ENCODE data around the gene MINDY1.
A peak's percentile ranks its signal among the peaks of the same experiment; 100 is the strongest.

The MINDY1 gene

GRCh38 chr1:151011154-151011850 is 4.6 kb upstream of the MINDY1 start:
- peak; percentile 36 to 43 for DNase-seq

- no peak for DNase-seq
Measured at GRCh38 chr1:151010346-151010726, 3.6 kb upstream of the MINDY1 start.

- DNase-seq = no peak
Measured at GRCh38 chr1:151009674-151010345, 3.1 kb upstream of the MINDY1 start.

GRCh38 chr1:151009206-151009587 is 2.5 kb upstream of the MINDY1 start:
- DNase-seq = no peak

GRCh38 chr1:151008244-151009205 is 1.8 kb upstream of the MINDY1 start, which contains the start of gene PRUNE1:
Gene PRUNE1, plus strand, starts transcription at chr1:151008449. Its CDS starts 184 bp downstream, at chr1:151008633.
- DNase-seq = peak; percentile 90 to 94

DNA sequence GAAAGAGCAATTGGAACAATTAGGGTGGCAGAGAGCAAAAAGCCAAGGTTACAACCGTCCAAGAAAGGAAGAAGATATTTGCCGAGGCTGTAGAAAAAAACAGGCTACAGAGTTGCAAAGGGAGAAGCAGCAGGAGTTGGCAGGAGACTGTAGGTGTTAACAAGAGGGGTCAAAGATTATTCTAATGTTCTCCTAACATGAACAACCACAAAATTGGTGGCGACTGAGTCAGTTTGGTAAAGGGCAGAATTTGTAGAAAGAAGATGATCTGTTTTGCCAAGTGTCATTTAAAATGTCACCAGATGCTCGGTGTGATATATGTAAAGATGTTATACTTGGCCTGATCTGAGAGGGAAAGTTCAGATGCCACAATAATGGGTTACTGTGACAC is 1.1 kb upstream of the MINDY1 start:
- no peak for DNase-seq

DNA sequence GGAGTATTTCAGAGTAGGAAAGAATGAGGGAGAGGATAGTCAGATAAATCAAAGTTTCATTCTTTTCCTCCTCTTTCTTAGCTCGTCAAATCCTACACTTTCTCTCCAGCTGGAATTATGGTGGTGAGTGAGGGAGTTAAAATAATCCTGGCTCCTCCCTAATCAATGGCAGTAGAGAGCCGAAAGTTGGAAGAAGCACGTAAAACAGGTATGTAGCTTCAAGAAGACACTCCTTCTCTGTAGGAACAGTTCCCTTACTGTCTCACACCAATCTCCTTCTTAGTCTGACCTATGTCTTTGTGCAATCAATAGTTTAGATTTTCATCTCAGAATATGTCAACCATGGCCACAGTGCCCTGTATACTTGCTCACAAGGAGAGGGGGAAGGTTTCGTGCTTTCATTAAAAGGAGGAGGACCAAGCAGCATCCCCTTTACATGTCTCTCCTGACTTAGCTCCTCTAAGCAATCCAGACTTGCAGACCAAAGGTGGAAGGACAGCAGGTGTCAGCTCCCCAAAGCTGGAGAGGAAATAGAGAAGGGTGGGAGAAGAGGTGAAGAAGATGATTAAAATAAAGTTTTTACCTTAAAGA is 878 bp downstream of the MINDY1 start:
- DNase-seq = no peak

DNA sequence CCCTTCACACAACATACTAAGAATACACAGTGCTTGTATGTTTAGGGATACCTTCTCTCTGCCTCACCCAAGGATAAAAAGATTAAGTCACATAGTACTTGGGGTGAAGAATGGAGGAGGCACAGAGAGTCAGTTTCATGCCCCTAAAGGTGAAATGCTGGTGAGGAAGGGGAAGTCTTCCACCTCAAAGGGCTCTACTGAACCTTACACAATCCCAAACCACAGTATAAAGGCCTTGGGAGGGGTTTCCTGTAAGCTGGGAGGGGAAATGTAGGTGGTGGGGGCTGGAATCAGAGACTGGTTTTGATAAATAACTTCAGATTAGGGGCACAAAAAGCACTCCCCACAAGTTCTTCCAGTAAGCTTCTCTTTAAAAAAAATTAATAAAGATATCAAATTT is 3.5 kb downstream of the MINDY1 start:
- DNase-seq = peak; percentile 41 to 48

GRCh38 chr1:151002611-151003010 is 4.1 kb downstream of the MINDY1 start:
- no peak for DNase-seq

DNA sequence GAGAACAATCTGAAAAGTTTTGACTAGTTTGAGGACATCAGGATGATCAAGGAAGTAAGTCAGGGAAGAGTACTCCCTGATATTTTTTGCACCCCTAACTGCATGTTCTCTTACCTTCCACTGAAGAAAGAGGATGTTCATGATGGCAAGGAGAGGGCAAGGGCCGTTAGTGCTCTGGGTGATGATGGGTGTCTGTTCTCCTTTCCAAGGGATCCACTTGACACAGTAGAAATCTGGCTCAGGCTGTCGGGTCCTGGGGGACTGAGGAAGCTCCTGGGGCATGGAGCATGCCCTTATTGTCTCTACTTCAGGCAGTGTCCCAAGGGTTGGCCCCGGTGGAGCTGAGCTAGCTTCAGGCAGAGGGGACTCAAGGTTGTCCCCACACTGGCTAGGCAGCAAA is 4.7 kb downstream of the MINDY1 start:
- peak; percentile 26 to 28 for DNase-seq

DNA sequence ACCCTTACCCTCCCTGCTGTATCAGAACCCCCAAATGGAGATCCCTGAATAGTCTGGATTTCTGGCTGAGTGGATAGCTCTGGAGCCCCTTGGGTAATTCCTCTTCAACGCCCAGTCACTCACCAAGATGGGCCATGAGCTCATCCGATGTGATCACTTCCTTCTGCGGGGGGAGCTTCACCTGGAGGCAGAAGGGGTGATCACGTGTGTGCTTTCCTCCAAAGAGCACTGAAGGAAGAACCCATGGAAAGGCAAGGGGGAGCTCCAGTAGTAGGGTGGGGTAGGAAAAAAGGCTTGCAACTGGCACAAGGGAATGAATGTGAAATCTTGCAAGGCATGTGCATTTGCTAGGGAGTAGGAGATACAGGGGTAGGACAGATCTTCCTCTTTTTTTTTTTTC is 5.1 kb downstream of the MINDY1 start:
- DNase-seq = no peak

DNA sequence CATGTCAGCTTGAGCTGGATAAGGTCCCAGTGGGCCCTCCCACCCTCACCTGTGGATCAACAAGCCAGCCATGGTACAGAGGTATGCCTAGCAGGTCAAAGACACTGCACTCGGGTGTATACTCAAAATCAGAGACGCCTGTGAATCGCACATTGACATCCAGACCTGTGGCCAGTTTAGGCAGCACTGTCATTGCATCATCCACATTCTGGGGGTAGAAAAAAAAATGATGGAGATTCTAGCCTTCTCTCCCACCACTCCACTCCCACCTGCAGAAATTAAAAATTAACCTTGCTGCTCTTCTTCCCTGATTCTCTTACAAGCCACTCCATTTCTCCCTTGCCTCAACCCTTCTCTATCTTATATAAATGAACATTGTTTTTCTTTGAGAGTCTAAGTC is 6.3 kb downstream of the MINDY1 start:
- no peak for DNase-seq

DNA sequence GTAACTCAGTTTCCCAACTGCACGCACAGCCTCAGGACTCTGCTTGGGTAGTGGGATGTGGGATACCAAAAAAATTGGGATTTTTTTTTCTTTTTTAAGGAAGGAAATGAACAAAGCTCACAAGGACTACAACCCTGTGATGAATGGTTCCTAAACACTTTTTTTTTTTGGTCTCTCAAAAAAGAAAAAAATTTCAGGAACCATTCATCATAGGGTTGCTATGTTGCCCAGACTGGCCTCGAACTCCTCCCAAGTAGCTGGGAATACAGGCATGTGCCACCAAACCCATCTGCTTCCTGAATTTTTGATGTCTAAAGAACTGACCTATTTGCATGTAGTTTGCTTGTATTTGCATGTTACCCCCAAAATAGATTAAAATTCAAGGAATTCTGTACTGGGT is 6.8 kb downstream of the MINDY1 start:
- DNase-seq = no peak

DNA sequence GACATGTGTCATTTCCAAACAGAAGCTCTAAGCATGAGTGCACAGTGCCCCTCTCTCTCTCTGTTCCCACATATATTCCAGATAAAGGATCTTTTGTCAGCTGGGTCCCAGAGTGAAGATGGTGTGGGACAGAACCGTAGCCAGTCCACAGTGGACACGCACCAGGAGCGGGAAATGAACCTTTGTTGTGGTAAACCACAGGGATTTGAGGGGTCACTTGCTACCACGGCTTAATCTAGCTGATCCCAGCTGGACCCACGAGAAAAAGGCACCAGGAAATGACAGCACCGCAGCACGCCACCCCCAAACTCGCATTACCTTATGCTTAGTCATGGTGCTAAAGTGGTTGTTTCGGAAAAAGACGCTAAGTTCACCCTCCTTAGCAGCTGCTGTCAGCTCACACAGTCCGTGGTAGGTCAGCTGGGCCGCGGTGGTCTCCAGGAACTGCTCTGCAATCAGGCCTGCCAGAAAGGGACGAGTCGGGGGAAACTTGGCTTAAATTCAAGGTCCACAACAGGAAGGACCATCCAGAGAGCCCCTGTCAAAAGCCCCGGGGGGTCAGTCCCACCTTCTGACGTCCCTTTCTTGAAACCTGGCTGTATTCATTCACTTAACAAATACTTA is 7.5 kb downstream of the MINDY1 start:
- DNase-seq = no peak

- no peak for DNase-seq
Measured at GRCh38 chr1:150997949-150998348, 8.8 kb downstream of the MINDY1 start.

DNA sequence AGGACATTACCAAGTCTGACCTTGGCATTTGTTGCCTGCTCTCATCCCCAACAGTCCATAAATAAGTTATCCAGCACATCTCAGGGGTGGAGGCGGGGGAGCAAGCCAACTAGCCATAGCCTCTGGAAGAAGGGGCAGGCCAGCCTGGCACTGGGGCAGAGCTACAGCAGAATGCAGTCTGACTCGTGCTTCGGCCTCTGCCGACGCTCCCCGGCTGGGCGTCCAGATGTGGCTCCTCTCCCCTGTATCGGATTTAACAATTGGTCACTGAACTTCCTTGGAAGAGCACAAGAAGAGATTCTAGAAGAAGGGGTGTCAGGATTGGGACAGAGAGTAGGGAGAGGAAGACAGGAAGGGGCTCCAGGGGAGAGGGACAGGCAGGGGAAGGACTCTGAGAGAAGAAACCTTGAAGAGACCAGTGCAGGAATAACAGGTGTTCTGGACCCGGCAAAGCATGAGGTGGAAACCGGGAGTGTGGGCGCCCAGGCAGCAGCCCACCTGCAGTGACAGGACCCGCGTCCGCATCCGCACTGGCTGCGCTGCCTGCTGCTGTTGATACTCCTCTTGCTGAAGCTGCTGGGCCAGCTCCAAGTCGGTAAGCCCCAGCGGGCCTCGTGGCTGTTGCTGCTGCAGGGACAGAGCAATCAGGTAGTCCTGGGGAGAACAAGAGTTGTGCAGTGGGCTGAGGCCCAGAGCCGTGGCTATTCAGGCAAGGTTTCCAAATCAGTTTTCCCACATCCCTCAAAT is 9.4 kb downstream of the MINDY1 start:
- no peak for DNase-seq

DNA sequence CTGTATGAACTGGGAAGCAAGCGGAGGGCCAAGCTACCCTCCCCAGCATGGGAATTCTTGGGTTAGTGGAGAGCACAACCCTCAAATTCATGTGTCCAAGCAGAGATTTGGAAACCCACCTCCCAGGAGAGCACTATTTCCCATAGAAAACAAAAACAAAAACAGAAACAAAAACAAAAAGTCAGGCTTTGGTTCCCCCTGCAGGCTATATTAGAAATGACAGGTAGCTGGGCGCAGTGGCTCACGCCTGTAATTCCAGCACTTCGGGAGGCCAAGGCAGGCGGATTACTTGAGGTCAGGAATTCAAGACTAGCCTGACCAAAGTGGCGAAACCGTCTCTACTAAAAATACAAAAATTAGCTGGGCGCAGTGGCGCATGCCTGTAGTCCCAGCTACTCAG is 10.8 kb downstream of the MINDY1 start:
- DNase-seq = peak in 1 of 2 experiments; percentile 11

- no peak for DNase-seq
Measured at GRCh38 chr1:150995460-150995859, 11.2 kb downstream of the MINDY1 start.

DNA sequence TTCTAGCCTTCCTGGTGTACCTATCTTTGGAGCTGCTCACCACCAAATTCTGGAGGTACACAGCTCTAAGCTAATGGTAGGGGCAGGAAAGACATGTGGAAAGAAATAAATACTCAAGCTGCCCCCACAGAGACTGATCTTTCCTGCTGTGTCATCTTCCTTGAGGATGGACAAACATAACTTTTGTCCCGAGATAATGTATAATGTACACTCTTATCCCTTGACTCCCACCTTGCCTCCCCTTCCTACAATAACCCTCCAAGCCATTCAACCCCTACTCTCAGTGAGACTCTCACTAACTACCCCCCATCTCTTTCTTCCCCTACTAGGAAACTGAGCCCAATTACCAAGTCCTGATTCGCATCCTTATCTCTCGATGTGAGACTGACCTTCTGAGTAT is 12.5 kb downstream of the MINDY1 start:
- no peak for DNase-seq

- no peak for DNase-seq
Measured at GRCh38 chr1:150992626-150993025, 14.1 kb downstream of the MINDY1 start.

- DNase-seq = no peak
Measured at GRCh38 chr1:150987924-150988323, 18.8 kb downstream of the MINDY1 start.

Data from Kasumi-1 (cell line).